GM21786 (cell line): ENCODE results near the gene CNKSR1.

Experiments used
- ATAC-seq: cut with Tn5 transposase; IDR thresholded peaks from one replicate; pipeline ENCODE4 v1.9.1; 2021; ENCODE audit not compliant: unreplicated experiment

Gene CNKSR1

GRCh38 chr1:26177182-26177684 lies at the start of gene CNKSR1:
CNKSR1 (plus strand) TSS chr1:26177491; CDS start chr1:26177548, 57 bp downstream.
- ATAC-seq, result no peak

- no peak for ATAC-seq
Measured at GRCh38 chr1:26129778-26130177, 47.5 kb upstream of the CNKSR1 start.

GRCh38 chr1:26130695-26131094 lies 46.6 kb upstream of the CNKSR1 start:
- no peak for ATAC-seq

- ATAC-seq, result no peak
Measured at GRCh38 chr1:26132128-26132833, 45.0 kb upstream of the CNKSR1 start.

GRCh38 chr1:26132834-26133167 lies 44.5 kb upstream of the CNKSR1 start:
- ATAC-seq, result no peak

GRCh38 chr1:26134466-26134865 lies 42.8 kb upstream of the CNKSR1 start:
- no peak for ATAC-seq

GRCh38 chr1:26138974-26139558 lies 38.2 kb upstream of the CNKSR1 start:
- no peak for ATAC-seq

- ATAC-seq, result no peak
Measured at GRCh38 chr1:26142159-26142558, 35.1 kb upstream of the CNKSR1 start.

GRCh38 chr1:26145041-26145959 lies 32.0 kb upstream of the CNKSR1 start:
- no peak for ATAC-seq

- ATAC-seq, result no peak
Measured at GRCh38 chr1:26145960-26146294, 31.4 kb upstream of the CNKSR1 start.

GRCh38 chr1:26148887-26149286 lies 28.4 kb upstream of the CNKSR1 start:
- ATAC-seq, result no peak

GRCh38 chr1:26153966-26154532 lies 23.2 kb upstream of the CNKSR1 start:
- ATAC-seq, result no peak

- no peak for ATAC-seq
Measured at GRCh38 chr1:26154750-26155149, 22.5 kb upstream of the CNKSR1 start.

- no peak for ATAC-seq
Measured at GRCh38 chr1:26155370-26156284, 21.7 kb upstream of the CNKSR1 start.

- no peak for ATAC-seq
Measured at GRCh38 chr1:26156285-26157038, 20.8 kb upstream of the CNKSR1 start.

- no peak for ATAC-seq
Measured at GRCh38 chr1:26158271-26158907, 18.9 kb upstream of the CNKSR1 start.

GRCh38 chr1:26158908-26159742 lies 18.2 kb upstream of the CNKSR1 start, which contains the start of gene FAM110D:
FAM110D (plus strand) TSS chr1:26159079; CDS start chr1:26161292, 2,213 bp downstream.
- ATAC-seq, result no peak

GRCh38 chr1:26159743-26160039 lies 17.6 kb upstream of the CNKSR1 start:
- no peak for ATAC-seq
